ENCODE results near the gene EMP1.

DNA sequence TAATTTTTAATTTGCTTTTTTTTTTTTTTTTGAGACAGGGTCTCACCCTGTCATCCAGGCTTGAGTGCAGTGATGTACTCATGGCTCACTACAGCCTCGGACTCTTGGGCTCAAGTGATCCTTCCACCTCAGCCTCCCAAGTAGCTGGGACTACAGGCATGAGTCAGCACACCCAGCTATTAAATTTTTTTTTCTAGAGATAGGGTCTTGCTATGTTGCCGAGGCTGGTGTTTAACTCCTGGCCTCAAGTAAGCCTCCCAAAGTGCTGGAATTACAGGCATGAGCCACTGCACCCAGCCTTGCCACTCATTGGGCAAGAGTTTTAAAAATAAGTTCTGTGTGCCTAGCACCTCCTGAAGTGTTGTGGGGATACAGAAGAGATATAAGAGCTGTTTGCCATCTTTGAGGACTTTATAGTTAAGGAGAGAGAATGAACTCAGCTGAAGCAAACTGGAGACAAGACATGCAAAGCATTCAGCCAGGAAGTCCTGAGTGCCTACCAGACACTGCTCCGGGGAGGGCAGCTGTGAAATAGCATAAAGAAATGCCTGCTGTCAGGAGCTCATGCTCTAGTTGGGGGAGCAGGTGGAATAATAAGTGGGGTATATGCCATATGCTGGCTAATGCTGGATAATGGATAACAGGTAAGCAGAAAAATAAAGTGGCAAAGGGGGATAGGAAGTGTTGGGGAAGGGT, 15.0 kb upstream of the EMP1 start:
- TF ChIP-seq, protein P1, sequence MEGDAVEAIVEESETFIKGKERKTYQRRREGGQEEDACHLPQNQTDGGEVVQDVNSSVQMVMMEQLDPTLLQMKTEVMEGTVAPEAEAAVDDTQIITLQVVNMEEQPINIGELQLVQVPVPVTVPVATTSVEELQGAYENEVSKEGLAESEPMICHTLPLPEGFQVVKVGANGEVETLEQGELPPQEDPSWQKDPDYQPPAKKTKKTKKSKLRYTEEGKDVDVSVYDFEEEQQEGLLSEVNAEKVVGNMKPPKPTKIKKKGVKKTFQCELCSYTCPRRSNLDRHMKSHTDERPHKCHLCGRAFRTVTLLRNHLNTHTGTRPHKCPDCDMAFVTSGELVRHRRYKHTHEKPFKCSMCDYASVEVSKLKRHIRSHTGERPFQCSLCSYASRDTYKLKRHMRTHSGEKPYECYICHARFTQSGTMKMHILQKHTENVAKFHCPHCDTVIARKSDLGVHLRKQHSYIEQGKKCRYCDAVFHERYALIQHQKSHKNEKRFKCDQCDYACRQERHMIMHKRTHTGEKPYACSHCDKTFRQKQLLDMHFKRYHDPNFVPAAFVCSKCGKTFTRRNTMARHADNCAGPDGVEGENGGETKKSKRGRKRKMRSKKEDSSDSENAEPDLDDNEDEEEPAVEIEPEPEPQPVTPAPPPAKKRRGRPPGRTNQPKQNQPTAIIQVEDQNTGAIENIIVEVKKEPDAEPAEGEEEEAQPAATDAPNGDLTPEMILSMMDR (conservative IDR thresholded peaks at IDR 0.05 in 1 of 2, IDR thresholded peaks at IDR 0.05 in 1 of 2; ENCODE audit: low read depth in 1 of 2, low read length in 2 of 2) = no peak
- TF ChIP-seq EZH2 (IDR thresholded peaks at IDR 0.05; ENCODE audit: low read length, missing control alignments) = no peak
